ENCODE measurements around the gene VPS13A.

VPS13A gene

GRCh38 chr9:77417566-77417965 is 240.2 kb downstream of the VPS13A start:
- no peak for TF ChIP-seq CTCF (IDR thresholded peaks at IDR 0.05)

DNA sequence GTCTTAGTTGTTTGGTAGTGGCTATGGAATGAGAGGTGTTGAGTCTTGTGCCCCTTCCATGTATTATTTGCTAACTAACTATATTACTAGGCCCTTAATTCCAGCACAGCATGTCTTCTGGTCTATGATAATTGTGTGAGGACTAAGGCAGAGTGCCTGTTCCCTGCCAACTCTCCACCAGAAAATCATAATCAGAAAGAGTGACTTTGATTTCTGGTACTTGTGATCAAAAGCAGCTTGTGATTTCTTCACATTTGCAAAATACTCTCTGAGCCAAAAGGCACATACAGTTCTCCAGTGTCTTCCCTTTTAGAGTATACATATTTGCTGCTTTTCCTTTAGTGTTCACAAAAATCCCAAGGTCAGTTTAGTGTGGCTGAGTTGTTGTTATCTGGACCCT is 240.9 kb downstream of the VPS13A start:
- TF ChIP-seq CTCF (IDR thresholded peaks at IDR 0.05), result no peak

GRCh38 chr9:77420641-77421040 is 243.3 kb downstream of the VPS13A start:
- no peak for TF ChIP-seq CTCF (IDR thresholded peaks at IDR 0.05)

DNA sequence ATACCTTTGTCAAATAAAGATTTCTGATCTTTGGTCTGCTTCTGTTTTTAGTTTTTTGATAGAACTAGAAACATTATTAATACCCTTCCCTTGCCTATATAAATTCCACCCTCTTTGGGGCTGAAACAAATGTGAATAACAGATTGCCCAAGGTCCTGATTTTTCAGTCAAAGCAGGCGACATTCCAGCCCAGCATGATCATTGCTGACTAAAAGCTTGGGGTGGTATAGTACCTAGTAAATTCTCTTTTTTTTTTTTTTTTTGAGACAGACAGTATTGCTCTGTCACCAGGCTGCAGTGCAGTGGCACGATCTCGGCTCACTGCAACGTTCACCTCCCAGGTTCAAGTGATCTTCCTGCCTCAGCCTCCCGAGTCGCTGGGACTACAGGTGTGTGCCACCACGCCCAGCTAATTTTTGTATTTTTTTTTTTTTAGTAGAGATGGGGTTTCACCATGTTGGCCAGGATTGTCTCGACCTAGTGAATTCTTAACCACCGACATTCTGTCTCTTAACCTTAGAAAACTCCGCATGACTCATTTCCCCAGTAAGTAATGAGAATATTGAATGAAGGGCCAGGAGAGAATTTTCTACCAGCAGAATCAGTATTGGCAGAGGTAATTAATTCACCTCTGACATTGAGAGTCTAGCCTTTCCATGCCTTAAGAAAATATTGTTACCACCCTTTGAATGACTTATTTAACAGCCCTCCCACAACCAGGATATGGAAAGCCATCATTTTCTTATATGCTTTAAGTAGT is 244.4 kb downstream of the VPS13A start:
- no peak for TF ChIP-seq CTCF (IDR thresholded peaks at IDR 0.05)

DNA sequence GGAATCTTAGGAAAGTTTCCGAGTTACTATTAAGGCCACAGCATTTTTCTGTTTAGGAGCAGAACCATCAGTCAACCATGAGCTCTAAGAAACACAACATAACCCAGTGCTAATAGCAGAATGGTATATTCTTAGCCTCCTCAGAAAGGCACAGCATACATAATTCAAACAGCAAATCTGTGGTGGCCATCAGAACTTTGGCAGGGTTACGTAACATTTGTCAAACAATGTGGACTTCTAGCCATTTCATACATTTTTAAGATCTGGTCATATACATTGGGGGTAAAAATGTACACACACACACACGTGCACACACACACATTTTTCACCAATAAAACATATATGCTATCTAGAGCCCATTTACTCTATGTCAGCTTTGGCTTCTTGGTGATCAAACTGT is 245.6 kb downstream of the VPS13A start:
- no peak for TF ChIP-seq CTCF (IDR thresholded peaks at IDR 0.05)

DNA sequence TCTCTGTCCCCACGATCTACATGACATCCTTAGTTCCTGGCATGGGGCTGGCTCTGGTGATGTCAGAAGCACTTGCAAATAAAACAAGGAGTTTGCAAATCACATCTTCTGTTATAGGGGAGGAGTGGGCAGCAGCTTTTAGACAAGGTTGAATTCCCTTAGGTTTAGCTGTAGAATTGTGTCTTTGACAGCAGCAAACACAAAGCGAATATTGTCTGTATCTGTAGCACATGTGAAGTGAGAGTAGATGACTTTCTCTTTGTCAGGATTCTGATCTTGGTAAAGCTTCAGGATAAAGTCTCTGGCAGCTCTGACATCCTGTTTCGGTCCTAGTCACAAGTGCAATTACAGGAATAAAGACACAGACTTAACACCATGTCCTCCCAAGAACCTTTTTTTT is 246.5 kb downstream of the VPS13A start:
- no peak for TF ChIP-seq CTCF (IDR thresholded peaks at IDR 0.05)

- TF ChIP-seq CTCF (IDR thresholded peaks at IDR 0.05), result no peak
Observed at GRCh38 chr9:77424993-77425392, 247.7 kb downstream of the VPS13A start.

DNA sequence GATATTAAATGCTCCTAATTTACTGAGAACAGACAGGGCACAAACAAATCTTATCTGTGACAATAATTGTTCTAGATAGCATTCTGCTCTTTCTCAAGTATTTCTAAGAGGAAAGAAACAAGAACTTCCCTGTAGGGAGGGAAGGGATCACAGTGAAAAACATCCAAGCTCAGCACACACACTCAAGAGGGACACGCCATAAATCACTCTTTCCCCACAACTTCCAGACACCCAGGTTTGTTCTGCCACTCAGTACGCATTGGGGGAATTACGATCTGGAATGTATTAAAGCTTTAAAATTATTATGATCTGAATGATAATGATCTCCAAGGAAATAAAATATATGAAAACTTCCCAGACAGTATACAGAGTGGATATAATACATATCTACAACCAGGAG is 249.4 kb downstream of the VPS13A start:
- TF ChIP-seq CTCF (IDR thresholded peaks at IDR 0.05), result no peak

Data from LNCAP (cell line).